ENCODE results near the gene PAPSS1.

Gene PAPSS1

GRCh38 chr4:107630185-107630705 lies 89.8 kb downstream of the PAPSS1 start:
- H3K27ac ChIP-seq (ENCODE audit: low read length): no peak overlapping the region
- no peak overlapping the region for H3K4me3 ChIP-seq (ENCODE audit: low read length)
- no peaks in the 10 kb centered on the region for H3K9me3 ChIP-seq (ENCODE audit: control insufficient read depth, insufficient read depth, low read length)
- no peaks in the 10 kb centered on the region for H3K36me3 ChIP-seq (ENCODE audit: control insufficient read depth, insufficient read depth, low read length)
- no peak for DNase-seq (ENCODE audit: low read depth, low spot score)
- WGBS (ENCODE audit: insufficient coverage, insufficient read length): no CpG with 5 or more reads among the region's 6 CpGs
- H3K27me3 ChIP-seq (ENCODE audit: control insufficient read depth, insufficient read depth, low read length): no peaks in the 10 kb centered on the region
- no peaks in the 10 kb centered on the region for H3K4me1 ChIP-seq (ENCODE audit: control insufficient read depth, insufficient read depth, low read length)

- Histone ChIP-seq H3K4me1 (ENCODE audit: control insufficient read depth, insufficient read depth, low read length) (no peaks in the 10 kb centered on the region), H3K9me3 (ENCODE audit: control insufficient read depth, insufficient read depth, low read length) (no peaks in the 10 kb centered on the region), H3K36me3 (ENCODE audit: control insufficient read depth, insufficient read depth, low read length) (no peaks in the 10 kb centered on the region), H3K4me3 (ENCODE audit: low read length) (no peak overlapping the region), H3K27ac (ENCODE audit: low read length) (no peak overlapping the region), H3K27me3 (ENCODE audit: control insufficient read depth, insufficient read depth, low read length) (no peaks in the 10 kb centered on the region)
- no CpG with 5 or more reads among the region's 3 CpGs for WGBS (ENCODE audit: insufficient coverage, insufficient read length)
- DNase-seq (ENCODE audit: low read depth, low spot score): no peak
Measured at GRCh38 chr4:107629318-107629717, 90.7 kb downstream of the PAPSS1 start.

GRCh38 chr4:107625391-107625902 lies 94.6 kb downstream of the PAPSS1 start:
- no peaks in the 10 kb centered on the region for H3K36me3 ChIP-seq (ENCODE audit: control insufficient read depth, insufficient read depth, low read length)
- WGBS (ENCODE audit: insufficient coverage, insufficient read length): no CpG with 5 or more reads among the region's 4 CpGs
- H3K4me1 ChIP-seq (ENCODE audit: control insufficient read depth, insufficient read depth, low read length): no peaks in the 10 kb centered on the region
- H3K27ac ChIP-seq (ENCODE audit: low read length): no peak overlapping the region
- no peaks in the 10 kb centered on the region for H3K9me3 ChIP-seq (ENCODE audit: control insufficient read depth, insufficient read depth, low read length)
- no peaks in the 10 kb centered on the region for H3K27me3 ChIP-seq (ENCODE audit: control insufficient read depth, insufficient read depth, low read length)
- DNase-seq (ENCODE audit: low read depth, low spot score): no peak
- no peak overlapping the region for H3K4me3 ChIP-seq (ENCODE audit: low read length)

GRCh38 chr4:107624024-107624423 lies 96.0 kb downstream of the PAPSS1 start:
- Histone ChIP-seq H3K27ac (ENCODE audit: low read length) (no peak overlapping the region), H3K36me3 (ENCODE audit: control insufficient read depth, insufficient read depth, low read length) (no peaks in the 10 kb centered on the region), H3K4me3 (ENCODE audit: low read length) (no peak overlapping the region), H3K4me1 (ENCODE audit: control insufficient read depth, insufficient read depth, low read length) (no peaks in the 10 kb centered on the region), H3K9me3 (ENCODE audit: control insufficient read depth, insufficient read depth, low read length) (no peaks in the 10 kb centered on the region), H3K27me3 (ENCODE audit: control insufficient read depth, insufficient read depth, low read length) (no peaks in the 10 kb centered on the region)
- WGBS (ENCODE audit: insufficient coverage, insufficient read length): no CpG with 5 or more reads among the region's 2 CpGs
- DNase-seq (ENCODE audit: low read depth, low spot score): no peak

- H3K27me3 ChIP-seq (ENCODE audit: control insufficient read depth, insufficient read depth, low read length): no peaks in the 10 kb centered on the region
- H3K27ac ChIP-seq (ENCODE audit: low read length): no peak overlapping the region
- no peak overlapping the region for H3K4me3 ChIP-seq (ENCODE audit: low read length)
- H3K36me3 ChIP-seq (ENCODE audit: control insufficient read depth, insufficient read depth, low read length): no peaks in the 10 kb centered on the region
- WGBS (ENCODE audit: insufficient coverage, insufficient read length): no CpG with 5 or more reads among the region's 2 CpGs
- H3K4me1 ChIP-seq (ENCODE audit: control insufficient read depth, insufficient read depth, low read length): no peaks in the 10 kb centered on the region
- no peak for DNase-seq (ENCODE audit: low read depth, low spot score)
- H3K9me3 ChIP-seq (ENCODE audit: control insufficient read depth, insufficient read depth, low read length): no peaks in the 10 kb centered on the region
Measured at GRCh38 chr4:107622006-107622405, 98.0 kb downstream of the PAPSS1 start.

- Histone ChIP-seq H3K36me3 (ENCODE audit: control insufficient read depth, insufficient read depth, low read length) (no peaks in the 10 kb centered on the region), H3K9me3 (ENCODE audit: control insufficient read depth, insufficient read depth, low read length) (no peaks in the 10 kb centered on the region), H3K4me3 (ENCODE audit: low read length) (no peak overlapping the region), H3K27ac (ENCODE audit: low read length) (no peak overlapping the region), H3K4me1 (ENCODE audit: control insufficient read depth, insufficient read depth, low read length) (no peaks in the 10 kb centered on the region), H3K27me3 (ENCODE audit: control insufficient read depth, insufficient read depth, low read length) (no peaks in the 10 kb centered on the region)
- no peak for DNase-seq (ENCODE audit: low read depth, low spot score)
- no CpG with 5 or more reads among the region's 2 CpGs for WGBS (ENCODE audit: insufficient coverage, insufficient read length)
Measured at GRCh38 chr4:107619731-107620130, 100.3 kb downstream of the PAPSS1 start.

- WGBS (ENCODE audit: insufficient coverage, insufficient read length): no CpG with 5 or more reads among the region's 2 CpGs
- Histone ChIP-seq H3K4me1 (ENCODE audit: control insufficient read depth, insufficient read depth, low read length) (no peaks in the 10 kb centered on the region), H3K4me3 (ENCODE audit: low read length) (no peak overlapping the region), H3K27ac (ENCODE audit: low read length) (no peak overlapping the region), H3K36me3 (ENCODE audit: control insufficient read depth, insufficient read depth, low read length) (no peaks in the 10 kb centered on the region), H3K27me3 (ENCODE audit: control insufficient read depth, insufficient read depth, low read length) (no peaks in the 10 kb centered on the region), H3K9me3 (ENCODE audit: control insufficient read depth, insufficient read depth, low read length) (no peaks in the 10 kb centered on the region)
- DNase-seq (ENCODE audit: low read depth, low spot score): no peak
Measured at GRCh38 chr4:107619066-107619465, 101.0 kb downstream of the PAPSS1 start.

- no peak overlapping the region for H3K4me3 ChIP-seq (ENCODE audit: low read length)
- no peaks in the 10 kb centered on the region for H3K9me3 ChIP-seq (ENCODE audit: control insufficient read depth, insufficient read depth, low read length)
- DNase-seq (ENCODE audit: low read depth, low spot score): no peak
- no peaks in the 10 kb centered on the region for H3K4me1 ChIP-seq (ENCODE audit: control insufficient read depth, insufficient read depth, low read length)
- H3K36me3 ChIP-seq (ENCODE audit: control insufficient read depth, insufficient read depth, low read length): no peaks in the 10 kb centered on the region
- no peak overlapping the region for H3K27ac ChIP-seq (ENCODE audit: low read length)
- no peaks in the 10 kb centered on the region for H3K27me3 ChIP-seq (ENCODE audit: control insufficient read depth, insufficient read depth, low read length)
Measured at GRCh38 chr4:107618656-107619055, 101.4 kb downstream of the PAPSS1 start.

- Histone ChIP-seq H3K4me3 (ENCODE audit: low read length) (no peak overlapping the region), H3K36me3 (ENCODE audit: control insufficient read depth, insufficient read depth, low read length) (peaks cover 2% of the 10 kb centered on the region; the same call in 1 of the 2 replicates), H3K27ac (ENCODE audit: low read length) (no peak overlapping the region), H3K27me3 (ENCODE audit: control insufficient read depth, insufficient read depth, low read length) (no peaks in the 10 kb centered on the region), H3K4me1 (ENCODE audit: control insufficient read depth, insufficient read depth, low read length) (no peaks in the 10 kb centered on the region), H3K9me3 (ENCODE audit: control insufficient read depth, insufficient read depth, low read length) (no peaks in the 10 kb centered on the region)
- no CpG with 5 or more reads among the region's 3 CpGs for WGBS (ENCODE audit: insufficient coverage, insufficient read length)
- no peak for DNase-seq (ENCODE audit: low read depth, low spot score)
Measured at GRCh38 chr4:107616838-107617389, 103.1 kb downstream of the PAPSS1 start.

GRCh38 chr4:107615809-107616208 lies 104.2 kb downstream of the PAPSS1 start:
- no CpG with 5 or more reads among the region's 1 CpG for WGBS (ENCODE audit: insufficient coverage, insufficient read length)
- no peaks in the 10 kb centered on the region for H3K27me3 ChIP-seq (ENCODE audit: control insufficient read depth, insufficient read depth, low read length)

GRCh38 chr4:107603430-107603829 lies 116.6 kb downstream of the PAPSS1 start:
- H3K9me3 ChIP-seq (ENCODE audit: control insufficient read depth, insufficient read depth, low read length): no peaks in the 10 kb centered on the region
- no peak for DNase-seq (ENCODE audit: low read depth, low spot score)
- WGBS (ENCODE audit: insufficient coverage, insufficient read length): no CpG with 5 or more reads among the region's 4 CpGs

More at GRCh38 chr4:107615809-107616208, 104.2 kb downstream of the PAPSS1 start:
- H3K9me3 ChIP-seq (ENCODE audit: control insufficient read depth, insufficient read depth, low read length): no peaks in the 10 kb centered on the region
- no peaks in the 10 kb centered on the region for H3K4me1 ChIP-seq (ENCODE audit: control insufficient read depth, insufficient read depth, low read length)
- peaks cover 2% of the 10 kb centered on the region; the same call in 1 of the 2 replicates for H3K36me3 ChIP-seq (ENCODE audit: control insufficient read depth, insufficient read depth, low read length)
- DNase-seq (ENCODE audit: low read depth, low spot score): no peak
- no peak overlapping the region for H3K4me3 ChIP-seq (ENCODE audit: low read length)
- H3K27ac ChIP-seq (ENCODE audit: low read length): no peak overlapping the region

More at GRCh38 chr4:107603430-107603829, 116.6 kb downstream of the PAPSS1 start:
- Histone ChIP-seq H3K36me3 (ENCODE audit: control insufficient read depth, insufficient read depth, low read length) (no peaks in the 10 kb centered on the region), H3K27me3 (ENCODE audit: control insufficient read depth, insufficient read depth, low read length) (no peaks in the 10 kb centered on the region), H3K4me1 (ENCODE audit: control insufficient read depth, insufficient read depth, low read length) (no peaks in the 10 kb centered on the region), H3K27ac (ENCODE audit: low read length) (no peak overlapping the region), H3K4me3 (ENCODE audit: low read length) (no peak overlapping the region)
